HFFc6 (cell line): ENCODE data around the gene CTDSP1. TPM values are rescaled to one million over a fixed set of nuclear protein-coding genes. Genes with fewer than 3 reads are reported as not detected.

Experiments
- DNase-seq: peaks from one replicate; pipeline ENCODE4 v3.0.0-alpha.2; 2018
- H3K27ac Mint-ChIP-seq: 2 replicates; pipeline ENCODE4 v1.8.0; 2020; ENCODE audit warnings: mild to moderate bottlenecking, mixed read lengths
- H3K27me3 Mint-ChIP-seq: 2 replicates; pipeline ENCODE4 v1.8.0; 2021; ENCODE audit warnings: mild to moderate bottlenecking, moderate library complexity, mixed read lengths; ENCODE audit not compliant: insufficient read depth
- H3K36me3 Mint-ChIP-seq: 2 replicates; pipeline ENCODE4 v1.8.0; 2021; ENCODE audit warnings: low read depth, mixed read lengths
- H3K4me1 Mint-ChIP-seq: 2 replicates; pipeline ENCODE4 v1.8.0; 2020; ENCODE audit warnings: low read depth, mixed read lengths
- H3K4me3 Mint-ChIP-seq: 2 replicates; pipeline ENCODE4 v1.8.0; 2020; ENCODE audit warnings: mild to moderate bottlenecking, moderate library complexity, mixed read lengths
- H3K9me3 Mint-ChIP-seq: 2 replicates; pipeline ENCODE4 v1.8.0; 2020; ENCODE audit warnings: mild to moderate bottlenecking, mixed read lengths
- total RNA-seq, 6 experiments: library from RNA; stranded (reverse); fragmentation: NEBNext Ultra II Directional; extraction: Animal tissue kit (Norgen Biotek cat#: 25700); gene quantifications; 2 replicates in 1 of 6; 3 replicates in 5 of 6; pipeline ENCODE4 v1.2.3, GENCODE V29; 2021
- TF ChIP-seq, protein P1 (sequence below): fragments of 200-600 bp; sonication (generic); IDR thresholded peaks from 2 replicates; pipeline ENCODE4 v1.5.0; 2021; ENCODE audit warnings: antibody characterized with exemption, mild to moderate bottlenecking

The CTDSP1 gene
- total RNA-seq, 6 experiments from 2014 or later: 72.0 to 82.0 (median 75.5) TPM

DNA sequence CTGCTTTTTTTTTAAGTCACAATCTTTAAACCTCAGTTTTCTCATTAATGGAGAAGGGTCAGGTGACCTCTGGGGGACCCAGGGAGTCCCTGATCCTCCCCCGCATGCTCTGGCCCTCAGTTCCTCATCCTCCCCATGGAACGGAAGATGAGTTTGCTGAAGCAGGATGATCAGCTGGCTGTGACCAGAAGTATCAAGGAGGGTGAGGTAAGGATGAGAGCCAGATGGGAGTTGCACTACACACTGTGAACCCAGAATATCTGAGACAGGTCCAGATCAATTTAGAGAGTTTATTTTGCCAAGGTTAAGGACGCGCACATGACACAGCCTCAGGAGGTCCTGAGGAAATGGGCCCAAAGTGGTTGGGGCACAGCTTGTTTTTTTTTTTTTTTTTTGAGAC lies 39.2 kb upstream of the CTDSP1 start:
- Mint-ChIP-seq H3K27ac (no peak overlapping the region), H3K36me3 (no peaks in the 10 kb centered on the region), H3K4me1 (no peaks in the 10 kb centered on the region; the same call in 1 of the 2 replicates), H3K9me3 (no peaks in the 10 kb centered on the region), H3K4me3 (no peak overlapping the region), H3K27me3 (peaks cover 12% of the 10 kb centered on the region)
- DNase-seq: no peak
- TF ChIP-seq, protein P1, sequence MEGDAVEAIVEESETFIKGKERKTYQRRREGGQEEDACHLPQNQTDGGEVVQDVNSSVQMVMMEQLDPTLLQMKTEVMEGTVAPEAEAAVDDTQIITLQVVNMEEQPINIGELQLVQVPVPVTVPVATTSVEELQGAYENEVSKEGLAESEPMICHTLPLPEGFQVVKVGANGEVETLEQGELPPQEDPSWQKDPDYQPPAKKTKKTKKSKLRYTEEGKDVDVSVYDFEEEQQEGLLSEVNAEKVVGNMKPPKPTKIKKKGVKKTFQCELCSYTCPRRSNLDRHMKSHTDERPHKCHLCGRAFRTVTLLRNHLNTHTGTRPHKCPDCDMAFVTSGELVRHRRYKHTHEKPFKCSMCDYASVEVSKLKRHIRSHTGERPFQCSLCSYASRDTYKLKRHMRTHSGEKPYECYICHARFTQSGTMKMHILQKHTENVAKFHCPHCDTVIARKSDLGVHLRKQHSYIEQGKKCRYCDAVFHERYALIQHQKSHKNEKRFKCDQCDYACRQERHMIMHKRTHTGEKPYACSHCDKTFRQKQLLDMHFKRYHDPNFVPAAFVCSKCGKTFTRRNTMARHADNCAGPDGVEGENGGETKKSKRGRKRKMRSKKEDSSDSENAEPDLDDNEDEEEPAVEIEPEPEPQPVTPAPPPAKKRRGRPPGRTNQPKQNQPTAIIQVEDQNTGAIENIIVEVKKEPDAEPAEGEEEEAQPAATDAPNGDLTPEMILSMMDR: no peak

DNA sequence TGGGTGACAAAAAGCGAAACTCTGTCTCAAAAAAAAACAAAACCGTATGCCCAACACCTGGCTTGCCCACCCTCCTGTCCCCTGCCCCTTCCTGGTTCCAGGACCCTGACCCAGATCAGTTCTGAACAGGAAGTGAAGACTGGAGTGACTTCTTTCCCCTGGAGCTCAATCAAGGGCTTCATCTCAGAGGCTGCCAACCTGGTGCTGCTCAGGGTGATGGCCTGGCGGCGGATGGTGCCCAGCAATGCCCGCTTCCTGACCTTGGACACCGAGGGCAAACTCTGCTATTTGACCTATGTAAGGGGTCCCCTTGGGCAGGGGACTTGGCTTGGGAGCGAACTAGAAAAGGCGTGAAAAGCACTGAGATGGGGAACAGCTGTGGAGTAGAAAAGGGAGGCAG lies 37.1 kb upstream of the CTDSP1 start:
- no peak overlapping the region for H3K4me3 Mint-ChIP-seq
- peaks cover 22% of the 10 kb centered on the region for H3K27me3 Mint-ChIP-seq
- H3K27ac Mint-ChIP-seq: no peak overlapping the region
- TF ChIP-seq, protein P1: no peak
- peaks cover 6% of the 10 kb centered on the region; the same call in 1 of the 2 replicates for H3K9me3 Mint-ChIP-seq
- H3K36me3 Mint-ChIP-seq: no peaks in the 10 kb centered on the region
- H3K4me1 Mint-ChIP-seq: no peaks in the 10 kb centered on the region; the same call in 1 of the 2 replicates
- no peak for DNase-seq

DNA sequence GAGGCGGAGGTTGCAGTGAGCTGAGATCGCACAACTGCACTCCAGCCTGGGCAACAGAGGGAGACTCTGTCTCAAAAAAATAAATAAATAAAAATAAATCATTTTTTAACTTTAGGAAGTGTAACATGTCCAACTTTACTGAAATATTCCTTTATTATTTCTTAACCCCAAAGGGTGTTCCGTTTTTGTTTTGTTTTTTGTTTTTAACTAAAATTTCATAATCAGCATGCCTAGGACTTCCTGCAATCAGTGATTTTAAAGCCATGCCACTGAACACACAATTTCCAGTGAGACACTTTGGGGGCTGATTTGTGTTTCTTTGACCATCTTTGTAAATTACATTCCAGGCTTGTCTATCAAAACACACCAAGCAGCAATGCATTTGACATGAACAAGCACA lies 35.9 kb upstream of the CTDSP1 start:
- no peak overlapping the region for H3K4me3 Mint-ChIP-seq
- H3K36me3 Mint-ChIP-seq: no peaks in the 10 kb centered on the region
- H3K27ac Mint-ChIP-seq: no peak overlapping the region
- TF ChIP-seq, protein P1: no peak
- H3K9me3 Mint-ChIP-seq: peaks cover 6% of the 10 kb centered on the region; the same call in 1 of the 2 replicates
- no peaks in the 10 kb centered on the region; the same call in 1 of the 2 replicates for H3K4me1 Mint-ChIP-seq
- DNase-seq: no peak
- H3K27me3 Mint-ChIP-seq: peaks cover 27% of the 10 kb centered on the region

DNA sequence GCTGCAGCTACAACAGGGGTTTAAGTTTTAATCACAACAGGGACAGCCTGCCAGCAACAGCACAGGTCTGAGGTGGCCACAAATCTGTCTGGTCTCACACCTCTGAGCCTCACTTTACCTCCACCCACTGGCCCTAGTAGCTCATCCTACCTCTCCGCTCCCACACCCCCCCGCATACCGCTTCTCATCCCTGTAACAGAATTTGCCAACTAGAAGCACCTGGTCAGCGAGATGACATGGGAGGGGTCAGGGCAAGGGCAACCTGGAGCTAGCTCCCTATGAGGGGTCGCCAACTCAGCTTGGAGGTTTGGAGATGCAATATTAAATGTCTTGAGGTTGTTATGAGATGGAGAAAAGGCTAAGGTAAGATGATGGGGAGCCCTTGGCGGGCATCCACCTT lies 35.5 kb upstream of the CTDSP1 start:
- DNase-seq: no peak
- H3K27me3 Mint-ChIP-seq: peaks cover 30% of the 10 kb centered on the region
- H3K36me3 Mint-ChIP-seq: no peaks in the 10 kb centered on the region
- H3K27ac Mint-ChIP-seq: no peak overlapping the region
- no peaks in the 10 kb centered on the region; the same call in 1 of the 2 replicates for H3K4me1 Mint-ChIP-seq
- H3K9me3 Mint-ChIP-seq: peaks cover 6% of the 10 kb centered on the region; the same call in 1 of the 2 replicates
- TF ChIP-seq, protein P1: no peak
- H3K4me3 Mint-ChIP-seq: no peak overlapping the region

DNA sequence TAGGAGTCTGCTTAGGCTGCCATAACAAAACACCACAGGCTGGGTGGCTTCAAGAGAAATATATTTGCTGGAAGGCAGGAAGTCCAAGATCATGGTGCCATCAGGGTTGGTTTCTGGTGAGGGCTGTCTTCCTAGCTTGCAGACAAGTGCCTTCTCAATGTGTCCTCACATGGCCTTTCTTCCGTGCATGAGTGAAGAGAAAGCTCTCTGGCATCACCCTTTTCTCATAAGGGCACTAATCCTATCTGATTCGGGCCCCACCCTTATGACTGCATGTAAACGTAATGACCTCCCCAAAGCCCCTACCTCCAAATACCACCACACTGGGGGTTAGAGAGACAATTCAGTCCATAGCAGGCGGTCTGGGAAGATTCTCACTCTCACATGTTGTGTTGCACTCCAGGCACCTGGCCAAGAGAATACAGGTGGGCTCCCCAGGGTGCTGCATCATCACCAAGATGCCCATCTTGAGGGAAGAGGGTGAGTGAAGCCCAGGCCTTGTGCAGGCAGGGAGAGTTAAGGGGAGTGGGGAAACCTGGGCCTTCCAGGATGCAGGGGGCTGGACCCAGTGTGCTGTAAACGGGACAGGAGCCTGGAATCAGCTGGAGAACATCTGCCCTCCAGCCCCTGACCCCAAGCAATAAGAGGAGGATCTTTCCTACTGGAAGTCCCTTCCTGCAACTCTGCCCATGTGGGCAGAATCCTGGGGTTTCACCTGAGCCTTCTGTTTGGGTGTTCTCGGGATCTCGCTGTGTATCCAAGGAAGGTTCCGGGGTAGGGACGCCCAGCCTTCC lies 32.9 kb upstream of the CTDSP1 start:
- no peak overlapping the region for H3K27ac Mint-ChIP-seq
- peaks cover 6% of the 10 kb centered on the region; the same call in 1 of the 2 replicates for H3K9me3 Mint-ChIP-seq
- no peak overlapping the region; the same call in 1 of the 2 replicates for H3K4me3 Mint-ChIP-seq
- H3K4me1 Mint-ChIP-seq: no peaks in the 10 kb centered on the region; the same call in 1 of the 2 replicates
- no peak for DNase-seq
- TF ChIP-seq, protein P1: no peak
- peaks cover 36% of the 10 kb centered on the region for H3K27me3 Mint-ChIP-seq
- no peaks in the 10 kb centered on the region for H3K36me3 Mint-ChIP-seq
